HG02623 (cell line): Measurements from ENCODE around the gene C15orf39.
"Not testable (repeated sequence)": the region's sequence is repeated elsewhere in the genome, so short reads cannot be mapped to it uniquely, and the experiment has no call there.

ENCODE experiments used
- ATAC-seq: cut with Tn5 transposase; IDR thresholded peaks from one replicate; pipeline ENCODE4 v1.9.1; 2021; ENCODE audit warnings: moderate library complexity; ENCODE audit not compliant: unreplicated experiment

The C15orf39 gene

GRCh38 chr15:75258620-75259343 is 57.1 kb downstream of the C15orf39 start:
- ATAC-seq: not testable (repeated sequence)

DNA sequence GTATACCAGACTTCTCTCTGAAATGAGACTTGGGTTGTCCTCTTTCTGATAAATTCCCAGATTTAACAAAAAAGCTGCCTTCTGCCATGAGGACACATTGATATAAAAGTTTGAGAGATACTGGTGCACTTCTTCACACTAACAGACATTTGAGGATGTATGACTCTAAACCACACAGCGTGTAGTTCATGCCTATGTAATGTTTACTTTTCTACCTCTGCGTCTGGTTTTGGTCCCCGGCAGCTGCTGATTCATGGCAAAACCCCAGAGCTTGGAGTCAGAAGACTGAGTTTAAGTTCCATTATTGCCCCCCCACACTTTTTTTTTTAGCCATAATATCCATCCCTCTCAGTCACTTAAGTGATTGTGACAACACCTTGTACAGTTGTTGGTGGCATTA is 58.2 kb downstream of the C15orf39 start:
- not testable (repeated sequence) for ATAC-seq
